NCI-H345 treated with DMSO at 0.1 percent for 48 hours (cell line): ENCODE data around the gene PLEKHA7.
"Not testable (repeated sequence)": the region's sequence is repeated elsewhere in the genome, so short reads cannot be mapped to it uniquely, and the experiment has no call there.

Experiments used
- DNase-seq: peaks from one replicate; lab custom pipeline; 2025; ENCODE audit not compliant: unreplicated experiment; lab: John Stamatoyannopoulos, UW

The PLEKHA7 gene

DNA sequence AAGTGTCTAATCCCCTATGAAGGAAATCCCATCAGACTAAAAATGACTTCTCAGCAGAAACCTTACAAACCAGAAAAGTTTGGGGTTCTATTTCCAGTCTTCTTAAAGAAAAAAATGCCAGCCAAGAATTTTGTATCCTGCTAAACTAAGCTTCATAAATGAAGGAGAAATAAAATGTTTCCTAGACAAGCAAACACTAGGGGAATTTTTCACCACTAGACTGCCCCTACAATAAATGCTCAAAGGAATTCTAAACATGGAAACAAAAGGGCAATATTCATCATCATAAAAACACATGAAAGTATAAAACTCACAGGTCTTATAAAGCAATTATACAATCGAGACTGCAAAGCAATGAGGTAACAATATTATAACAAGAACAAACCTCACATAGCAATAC lies 124.3 kb downstream of the PLEKHA7 start:
- no peak for DNase-seq

DNA sequence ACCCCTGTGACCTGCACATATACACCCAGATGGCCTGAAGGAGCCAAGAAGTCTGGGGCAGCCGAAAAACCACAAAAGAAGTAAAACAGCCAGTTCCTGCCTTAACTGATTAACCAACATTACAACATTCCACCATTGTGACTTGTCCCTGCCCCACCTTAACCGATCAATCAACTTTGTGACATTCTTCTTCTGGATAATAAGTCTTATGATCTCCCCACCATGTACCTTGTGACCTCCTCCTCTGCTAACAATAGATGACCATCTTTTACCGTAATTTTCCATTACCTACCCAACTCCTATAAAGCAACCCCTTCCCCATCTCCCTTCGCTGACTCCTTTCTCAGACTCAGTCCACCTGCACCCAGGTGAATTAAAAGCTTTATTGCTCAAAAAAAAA lies 125.2 kb downstream of the PLEKHA7 start:
- not testable (repeated sequence) for DNase-seq

DNA sequence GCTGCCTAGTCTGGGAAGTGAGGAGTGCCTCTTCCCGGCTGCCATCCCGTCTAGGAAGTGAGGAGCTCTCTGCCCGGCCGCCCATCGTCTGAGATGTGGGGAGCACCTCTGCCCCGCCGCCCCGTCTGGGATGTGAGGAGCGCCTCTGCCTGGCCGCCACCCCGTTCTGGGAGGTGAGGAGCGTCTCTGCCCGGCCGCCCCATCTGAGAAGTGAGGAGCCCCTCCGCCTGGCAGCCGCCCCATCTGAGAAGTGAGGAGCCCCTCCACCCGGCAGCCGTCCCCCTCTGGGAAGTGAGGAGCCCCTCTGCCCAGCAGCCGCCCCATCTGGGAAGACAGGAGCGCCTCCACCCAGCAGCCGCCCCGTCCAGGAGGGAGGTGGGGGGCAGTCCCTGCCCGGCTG lies 126.3 kb downstream of the PLEKHA7 start:
- DNase-seq = not testable (repeated sequence)

DNA sequence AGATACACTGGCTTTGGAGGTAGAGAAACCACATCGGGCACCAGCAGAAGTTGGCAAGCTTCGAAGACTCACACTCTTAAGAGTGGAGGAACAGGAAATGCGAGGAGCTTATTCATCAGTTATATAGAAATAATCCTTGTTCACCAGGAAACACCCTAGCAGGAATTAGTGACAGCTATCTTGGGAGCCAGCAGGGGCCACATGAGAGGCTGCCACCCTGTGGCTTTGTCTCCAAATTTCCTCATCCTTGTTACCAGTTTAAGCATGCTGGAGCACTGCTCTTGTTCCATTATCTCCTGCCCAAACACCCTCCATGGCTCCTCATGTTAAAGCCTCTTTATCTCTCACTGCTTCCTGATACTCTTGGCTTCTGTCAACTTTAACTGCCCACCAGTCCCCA lies 131.0 kb downstream of the PLEKHA7 start:
- DNase-seq = no peak

DNA sequence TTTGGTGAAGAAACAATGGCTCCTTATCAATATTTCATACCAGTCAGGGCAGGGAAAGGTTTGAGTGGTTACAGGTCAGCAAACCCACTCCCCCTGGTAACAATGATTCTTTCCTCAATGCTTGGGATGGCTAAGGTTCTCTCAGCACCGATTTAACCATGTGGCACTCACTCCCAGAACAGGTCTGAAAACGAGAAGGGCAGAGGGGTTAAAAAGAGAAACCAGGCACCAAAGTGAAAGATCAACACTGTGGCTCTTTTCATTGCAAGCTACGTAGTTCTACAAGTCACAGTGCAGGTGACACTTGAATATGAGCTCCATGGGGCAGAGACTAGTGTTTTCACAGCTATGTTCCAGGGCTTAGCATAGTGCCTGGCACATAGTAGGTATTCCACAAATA lies 132.4 kb downstream of the PLEKHA7 start:
- DNase-seq = no peak

DNA sequence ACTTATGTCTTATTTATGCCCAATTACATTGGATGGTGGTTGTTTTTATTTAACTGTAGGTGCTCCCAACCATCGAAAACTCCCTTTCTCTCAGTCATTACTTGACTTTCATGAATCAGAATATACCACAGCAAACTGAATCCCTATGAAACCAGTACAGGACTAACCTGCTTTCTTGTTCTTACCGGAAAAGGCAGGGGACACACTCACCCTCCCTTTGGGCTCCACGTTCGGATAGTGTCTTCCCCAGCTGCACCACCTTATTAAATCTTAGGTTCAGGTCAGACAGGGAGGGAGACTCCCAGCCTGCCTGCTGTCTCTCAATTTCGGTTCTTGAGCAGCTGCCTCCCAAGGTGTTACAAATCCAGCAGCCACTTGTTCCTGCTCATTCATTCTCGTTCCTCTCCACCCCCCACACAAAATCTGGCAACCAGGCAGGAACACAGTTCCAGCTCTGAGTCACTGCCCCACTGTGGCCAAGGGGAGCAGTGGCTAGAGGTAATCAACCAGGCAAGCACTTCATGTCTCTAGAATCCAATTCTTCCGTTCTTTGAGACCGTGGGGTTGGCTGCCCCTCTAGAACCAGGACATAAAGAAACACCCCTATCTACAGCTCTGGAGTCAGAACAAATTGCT lies 133.0 kb downstream of the PLEKHA7 start:
- no peak for DNase-seq

DNA sequence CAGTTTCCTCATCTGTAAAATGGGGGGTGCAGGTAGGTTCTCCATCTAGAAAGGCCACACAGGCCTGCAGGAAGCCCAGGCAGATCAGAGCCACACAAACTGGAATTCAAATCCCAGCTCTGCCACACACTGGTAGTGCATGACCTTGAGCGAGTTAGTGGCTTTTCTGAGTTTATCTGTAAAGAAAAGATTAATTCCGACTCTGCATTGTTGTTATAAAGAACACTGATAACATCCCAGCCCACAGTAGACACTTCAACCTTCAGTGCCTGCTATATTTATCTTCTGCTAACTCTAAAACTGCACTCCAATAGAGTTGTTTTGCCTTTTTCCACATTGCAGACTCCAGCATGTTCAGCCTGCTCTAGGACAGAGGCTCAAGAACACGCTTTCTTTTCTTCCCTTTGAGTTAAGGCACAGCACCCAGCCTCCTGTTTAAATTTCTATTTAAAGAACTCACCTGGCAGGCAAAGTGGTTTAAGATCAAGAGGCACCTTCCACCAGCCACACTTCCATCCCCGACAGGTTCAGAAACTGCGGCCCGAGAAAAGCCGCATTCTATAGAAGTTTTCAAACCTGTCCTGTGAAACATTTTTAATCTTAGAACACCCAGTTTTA lies 133.9 kb downstream of the PLEKHA7 start:
- no peak for DNase-seq

DNA sequence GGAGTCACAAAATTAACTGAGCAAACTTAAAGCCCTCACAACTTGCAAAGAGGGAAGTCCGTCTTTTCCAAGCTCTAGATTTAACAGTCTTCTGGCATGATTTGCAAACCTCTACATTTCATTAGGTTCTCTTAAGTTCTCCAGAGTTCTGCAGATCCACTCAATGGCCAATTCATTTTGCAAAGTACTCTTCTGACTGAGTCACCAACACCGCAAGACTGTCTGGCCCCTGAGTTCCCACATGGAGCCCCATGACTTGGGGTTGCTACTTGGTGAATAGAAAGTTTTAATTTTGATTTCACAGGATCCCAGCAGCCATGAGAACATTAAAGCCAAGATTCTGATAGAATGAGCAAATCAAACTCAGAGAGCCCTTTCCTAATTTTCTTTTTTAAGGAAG lies 134.5 kb downstream of the PLEKHA7 start:
- DNase-seq = no peak

DNA sequence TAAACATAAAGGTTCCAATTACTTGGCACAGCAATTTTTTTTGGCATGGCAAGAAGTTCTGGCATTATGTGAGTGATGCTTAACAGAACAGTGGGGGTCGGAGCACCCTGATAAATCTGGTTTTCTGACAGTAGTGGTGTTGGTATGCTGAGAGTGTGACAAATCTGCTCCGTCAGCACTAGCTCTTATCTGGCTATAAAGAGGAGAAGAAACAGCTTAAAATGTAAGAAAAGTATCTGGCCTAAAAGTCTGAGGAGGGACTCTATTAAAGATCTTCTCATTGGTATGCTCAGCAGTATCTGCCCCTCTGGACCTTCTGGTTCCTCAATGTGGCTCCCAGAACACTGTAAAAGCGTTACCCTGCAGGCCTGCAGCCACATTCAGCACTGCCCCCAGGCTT lies 137.4 kb downstream of the PLEKHA7 start:
- no peak for DNase-seq

DNA sequence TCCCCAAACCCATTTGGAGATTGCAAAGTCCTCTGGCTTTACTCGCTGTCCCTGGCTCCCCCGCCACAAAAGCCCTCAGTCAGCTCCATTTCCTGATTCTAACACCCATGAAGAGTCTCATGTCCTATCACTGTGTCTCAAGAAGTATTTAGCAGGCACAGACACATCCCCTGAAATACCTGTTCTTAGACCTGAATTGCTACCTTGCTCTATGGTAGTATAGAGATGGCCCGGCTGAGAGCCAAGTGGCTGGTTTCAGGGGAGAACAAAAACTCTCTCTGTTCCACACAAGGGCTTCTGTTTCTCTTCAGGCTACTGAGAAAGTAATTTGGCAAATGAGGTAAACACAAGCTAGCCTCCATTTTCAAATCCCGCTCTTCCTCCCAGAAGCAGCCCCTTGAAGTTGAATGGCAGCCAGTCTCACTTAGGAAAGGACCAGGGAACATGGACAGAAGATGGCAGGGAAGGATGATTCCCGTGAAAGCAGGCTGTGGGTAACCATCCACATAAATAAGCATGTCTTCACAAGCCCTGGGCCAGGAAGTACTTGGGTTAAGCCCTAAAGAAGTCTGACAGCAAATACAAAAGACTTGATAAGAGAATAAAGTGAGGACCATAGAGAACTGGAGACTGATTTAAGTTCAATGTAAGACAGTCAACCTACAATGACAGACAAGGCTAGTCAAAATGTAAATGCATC lies 138.0 kb downstream of the PLEKHA7 start:
- DNase-seq = no peak

DNA sequence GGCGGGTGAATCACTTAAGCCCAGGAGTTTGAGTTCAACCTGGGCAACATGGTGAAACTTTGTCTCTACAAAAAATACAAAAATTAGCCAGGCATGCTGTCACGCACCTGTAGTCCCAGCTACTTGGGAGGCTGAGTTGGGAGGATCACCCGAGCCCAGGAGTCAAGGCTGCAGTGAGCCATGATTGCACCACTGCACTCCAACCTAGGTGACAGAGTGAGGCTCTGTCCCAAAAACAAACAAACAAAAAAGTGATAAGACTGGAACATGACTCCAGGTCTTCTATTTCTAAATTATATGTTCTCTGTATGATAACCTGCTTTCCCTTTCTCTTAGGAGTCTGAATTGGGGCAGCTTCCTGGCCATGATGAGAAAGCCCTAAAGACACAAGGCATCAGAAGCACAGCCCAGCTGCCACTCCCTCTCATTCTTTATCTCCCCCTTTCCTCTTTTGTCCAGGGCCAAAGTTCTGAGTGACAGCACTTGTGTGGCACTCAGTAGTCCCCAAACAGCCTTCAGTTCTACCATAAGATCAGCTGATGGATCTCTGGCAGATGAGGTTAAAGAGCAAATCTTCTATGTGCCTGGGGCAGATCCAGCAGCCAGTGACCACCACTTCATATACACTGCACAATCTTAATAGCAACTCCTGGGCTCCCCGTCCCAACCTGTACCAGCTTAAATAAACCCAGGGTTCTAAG lies 139.8 kb downstream of the PLEKHA7 start:
- no peak for DNase-seq

DNA sequence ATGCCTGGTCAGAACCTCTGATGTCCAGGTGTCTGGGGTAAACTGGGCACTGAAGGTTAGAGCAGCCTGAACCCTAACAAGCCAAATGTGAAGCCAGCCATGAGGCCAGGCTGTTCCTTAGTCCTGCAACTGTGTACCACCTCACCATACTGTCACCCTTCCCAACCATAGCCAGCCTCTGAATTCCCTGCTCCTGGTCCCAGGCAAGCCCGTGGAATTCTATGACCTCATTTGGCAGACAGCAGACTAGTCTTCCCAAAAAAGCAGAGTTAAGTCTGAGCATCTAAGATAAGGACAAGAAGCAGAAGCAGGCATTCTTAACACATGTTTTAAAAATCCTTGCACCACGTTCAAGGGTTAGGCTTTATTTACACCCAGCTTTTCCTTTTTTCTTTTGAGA lies 140.9 kb downstream of the PLEKHA7 start:
- no peak for DNase-seq

DNA sequence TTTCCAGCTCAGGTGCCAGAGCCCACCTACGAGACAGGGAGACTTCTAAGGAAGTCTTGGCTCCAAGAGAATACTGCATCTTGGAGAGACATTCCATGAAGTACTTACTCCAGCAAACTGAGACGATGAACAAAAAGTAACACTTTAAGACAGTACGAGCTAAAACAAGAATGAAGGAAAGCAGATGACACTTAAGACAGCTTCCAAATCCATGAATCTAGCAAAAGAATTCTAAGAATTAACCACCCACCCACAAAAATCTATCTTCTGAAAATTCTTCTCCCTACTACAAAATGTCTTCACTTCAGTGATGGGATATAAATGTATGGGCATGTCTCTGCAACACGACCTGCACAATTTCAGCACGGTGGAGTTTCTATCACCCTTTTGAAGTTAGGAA lies 142.8 kb downstream of the PLEKHA7 start:
- no peak for DNase-seq

DNA sequence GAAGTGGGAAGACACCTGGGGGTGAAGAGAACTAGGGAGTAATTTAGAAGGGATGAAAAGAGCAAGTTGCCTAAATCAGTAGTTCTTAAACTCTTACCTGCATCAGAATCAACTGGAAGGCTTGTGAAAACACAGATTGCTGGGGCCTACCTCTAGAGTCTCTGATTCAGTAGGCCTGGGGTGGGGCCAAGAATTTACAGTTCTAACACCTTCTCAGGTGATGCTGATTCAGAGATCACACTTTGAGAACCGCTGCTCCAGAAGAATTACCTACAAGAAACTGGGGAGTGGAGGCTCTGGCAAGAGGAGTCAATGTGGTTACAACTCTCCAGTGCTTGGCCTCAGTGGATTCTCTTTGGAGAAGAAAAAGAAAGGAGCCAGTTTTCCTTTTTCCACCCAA lies 147.1 kb downstream of the PLEKHA7 start:
- DNase-seq = no peak

DNA sequence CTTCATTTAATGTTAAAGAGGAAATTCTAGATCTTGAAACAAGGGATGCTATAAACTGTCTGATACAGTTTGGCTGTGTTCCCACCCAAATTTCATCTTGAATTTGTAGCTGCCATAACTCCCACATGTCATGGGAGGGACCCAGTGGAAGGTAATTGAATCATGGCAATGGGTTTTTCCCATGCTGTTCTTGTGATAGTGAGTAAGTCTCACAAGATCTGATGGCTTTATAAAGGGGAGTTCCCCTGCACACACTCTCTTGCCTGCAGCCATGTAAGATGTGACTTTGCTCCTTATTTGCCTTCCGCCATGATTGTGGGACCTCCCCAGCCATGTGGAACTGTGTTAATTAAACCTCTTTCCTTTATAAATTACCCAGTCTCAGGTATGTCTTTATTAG lies 149.8 kb downstream of the PLEKHA7 start:
- not testable (repeated sequence) for DNase-seq

DNA sequence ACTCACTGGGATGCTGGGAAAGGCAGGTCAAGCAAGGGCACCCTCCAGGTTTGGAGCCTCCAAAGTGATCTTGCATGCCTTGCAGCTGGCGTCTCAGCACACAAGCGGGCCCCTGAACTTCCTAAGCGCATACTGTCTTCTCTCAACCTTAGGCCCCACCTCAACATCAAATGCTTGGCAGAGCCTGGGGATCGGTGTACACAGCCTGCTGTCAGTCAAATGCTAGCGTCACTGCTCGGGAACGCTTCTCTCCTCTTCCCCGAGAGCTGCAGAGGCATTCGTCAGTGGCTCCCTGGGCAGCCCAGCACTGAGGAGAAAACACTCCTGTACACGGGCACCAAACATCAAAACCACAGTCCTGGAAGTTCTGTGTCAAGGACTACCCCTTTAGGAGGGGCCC lies 150.8 kb downstream of the PLEKHA7 start:
- DNase-seq = no peak

DNA sequence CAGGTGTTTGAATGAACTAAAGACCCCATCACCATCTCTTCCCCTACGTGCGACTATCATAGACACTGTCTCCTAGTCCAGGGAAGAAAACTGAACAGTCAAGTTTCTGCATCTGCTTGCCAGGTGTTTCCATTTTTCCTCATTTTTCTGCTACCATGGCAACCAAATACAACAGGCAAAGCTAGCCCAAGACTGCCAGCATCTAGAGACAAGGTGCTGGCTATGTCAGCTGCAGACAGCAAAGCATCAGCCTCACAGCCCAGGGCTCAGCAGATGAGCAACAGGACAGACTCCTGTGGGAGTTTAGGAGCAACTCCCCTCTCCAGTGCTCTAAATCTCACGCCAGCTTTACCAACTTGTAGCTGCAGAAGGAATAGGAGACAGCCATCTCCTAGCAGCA lies 151.5 kb downstream of the PLEKHA7 start:
- DNase-seq = no peak

DNA sequence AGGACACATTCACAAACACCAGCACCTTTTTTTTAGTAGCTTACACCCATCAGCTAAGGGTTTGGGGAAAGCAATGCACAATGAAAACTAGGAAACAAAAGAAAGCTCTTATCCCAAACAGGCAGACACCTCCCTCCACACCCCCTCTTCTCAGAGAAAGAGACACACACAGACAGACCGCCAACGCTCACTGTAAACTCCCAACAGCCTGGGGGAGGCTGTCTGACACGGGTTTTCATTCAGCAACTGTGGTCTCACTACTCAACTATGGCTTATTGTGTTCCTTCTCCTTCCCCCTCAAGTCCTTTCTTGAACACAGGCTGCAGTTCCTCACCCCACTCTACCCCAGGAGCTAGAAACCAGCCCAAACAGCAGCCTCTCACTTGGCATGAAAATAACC lies 152.4 kb downstream of the PLEKHA7 start:
- DNase-seq = no peak

DNA sequence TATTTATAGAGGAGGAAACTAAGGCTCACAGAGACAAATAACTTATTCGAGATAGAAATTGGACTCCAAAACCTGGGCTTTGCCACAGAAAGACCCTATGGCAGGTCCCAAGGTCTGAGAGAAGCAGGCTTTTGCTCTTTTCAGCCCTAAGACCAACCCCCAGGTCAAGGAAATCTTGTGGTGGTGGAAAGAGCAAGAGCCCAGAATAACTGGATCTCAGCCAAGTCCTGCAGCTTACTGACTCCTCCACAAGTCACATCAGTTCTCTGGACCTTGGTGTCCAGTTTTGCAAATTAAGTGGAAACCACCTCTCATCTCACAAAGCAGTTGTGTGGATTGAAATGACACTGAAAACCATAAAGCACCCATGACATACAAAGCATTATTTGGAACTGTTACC lies 153.6 kb downstream of the PLEKHA7 start:
- DNase-seq = no peak

DNA sequence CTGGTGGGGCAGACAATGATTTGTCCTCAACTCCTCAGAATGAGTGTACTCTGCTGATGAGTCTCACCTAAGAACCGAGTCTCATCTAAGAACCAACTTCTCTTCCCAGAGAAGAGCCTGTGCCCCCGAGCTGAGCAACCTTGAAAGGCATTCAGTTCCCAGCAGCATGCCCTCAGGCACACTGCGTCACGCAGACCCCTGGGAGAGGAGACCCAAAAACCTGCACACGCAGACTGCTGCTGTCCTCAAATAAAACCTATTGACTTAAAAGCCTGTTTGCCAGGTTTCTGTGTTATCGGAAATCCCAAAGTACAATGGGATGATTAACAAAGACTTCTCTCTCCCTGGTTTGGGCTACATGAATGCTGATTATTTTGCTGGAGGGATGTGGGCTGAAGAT lies 154.6 kb downstream of the PLEKHA7 start:
- peak; percentile 24 for DNase-seq

DNA sequence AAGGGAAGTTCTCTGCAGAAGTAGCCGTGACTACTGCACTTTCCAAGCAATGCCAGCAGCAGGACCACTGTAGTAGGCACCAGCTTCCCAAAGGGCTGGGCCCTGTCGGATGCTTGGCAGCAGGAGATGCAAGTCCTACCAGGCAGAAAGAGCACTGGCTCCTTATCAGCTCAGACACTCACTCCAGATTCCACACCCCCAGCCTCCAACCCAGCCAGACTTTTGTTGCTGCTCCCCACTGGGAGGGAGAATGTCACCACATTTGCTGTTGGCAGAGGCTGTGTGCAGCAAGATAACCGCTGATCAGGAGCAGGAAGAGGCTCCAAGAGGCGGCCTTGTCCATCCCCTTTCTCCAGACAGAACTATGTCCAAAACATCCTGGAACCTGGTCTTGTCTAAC lies 157.0 kb downstream of the PLEKHA7 start:
- no peak for DNase-seq

DNA sequence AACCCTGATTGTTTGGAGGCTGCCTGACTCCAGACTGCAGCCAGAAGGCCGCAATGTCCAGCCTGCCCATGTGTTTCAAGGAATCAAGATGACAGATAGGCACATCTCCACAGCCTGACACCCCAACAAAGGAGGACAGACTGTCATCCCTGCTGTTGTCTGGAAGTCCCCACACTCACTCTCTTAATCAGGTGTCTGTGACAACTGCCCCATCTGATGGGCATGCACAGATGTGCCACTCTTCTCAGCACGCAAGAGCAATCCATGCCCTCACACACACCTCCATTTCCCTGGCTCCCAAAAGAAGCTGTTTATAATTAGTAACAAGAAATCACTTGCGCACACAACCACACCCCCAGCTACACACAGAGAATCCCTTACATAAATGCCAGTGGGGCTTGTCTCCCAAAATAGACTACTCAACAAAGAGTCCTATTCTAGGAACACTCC lies 158.2 kb downstream of the PLEKHA7 start:
- DNase-seq = no peak
